HG03175 (cell line): ENCODE results near the gene CENPL.
"Not testable (repeated sequence)": the region's sequence is repeated elsewhere in the genome, so short reads cannot be mapped to it uniquely, and the experiment has no call there.

Experiments used
- ATAC-seq: cut with Tn5 transposase; IDR thresholded peaks from one replicate; pipeline ENCODE4 v1.9.1; 2021; ENCODE audit warnings: mild to moderate bottlenecking, moderate library complexity; ENCODE audit not compliant: unreplicated experiment

CENPL gene

DNA sequence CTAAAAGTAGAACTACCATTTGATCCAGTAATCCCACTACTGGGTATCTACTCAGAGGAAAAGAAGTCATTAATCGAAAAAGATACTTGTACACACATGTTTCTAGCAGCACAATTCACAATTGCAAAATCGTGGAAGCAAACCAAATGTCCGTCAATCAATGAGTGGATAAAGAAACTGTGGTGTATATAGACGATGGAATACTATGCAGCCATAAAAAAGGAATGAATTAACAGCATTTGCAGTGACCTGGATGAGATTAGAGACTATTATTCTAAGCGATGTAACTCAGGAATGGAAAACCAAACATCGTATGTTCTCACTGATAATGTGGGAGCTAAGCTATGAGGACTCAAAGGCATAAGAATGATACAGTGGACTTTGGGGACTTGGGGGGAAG is 60.4 kb downstream of the CENPL start:
- not testable (repeated sequence) for ATAC-seq

DNA sequence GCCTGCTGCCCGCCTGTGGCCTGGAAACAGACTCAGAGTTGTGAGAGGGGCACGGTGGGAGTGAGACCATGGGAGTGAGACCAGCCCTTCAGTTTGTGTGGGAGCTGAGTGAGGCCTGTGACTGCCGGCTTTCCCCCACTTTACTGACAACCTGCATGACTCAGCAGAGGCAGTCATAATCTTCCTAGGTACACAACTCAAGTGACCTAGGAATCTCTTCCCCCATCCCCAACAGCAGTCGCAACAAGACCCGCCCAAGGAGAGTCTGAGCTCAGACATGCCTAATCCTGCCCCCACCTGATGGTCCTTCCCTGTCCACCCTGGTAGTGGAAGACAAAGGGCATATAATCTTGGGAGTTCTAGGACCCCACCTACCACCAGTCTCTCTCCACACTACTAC is 65.7 kb downstream of the CENPL start:
- no peak for ATAC-seq

DNA sequence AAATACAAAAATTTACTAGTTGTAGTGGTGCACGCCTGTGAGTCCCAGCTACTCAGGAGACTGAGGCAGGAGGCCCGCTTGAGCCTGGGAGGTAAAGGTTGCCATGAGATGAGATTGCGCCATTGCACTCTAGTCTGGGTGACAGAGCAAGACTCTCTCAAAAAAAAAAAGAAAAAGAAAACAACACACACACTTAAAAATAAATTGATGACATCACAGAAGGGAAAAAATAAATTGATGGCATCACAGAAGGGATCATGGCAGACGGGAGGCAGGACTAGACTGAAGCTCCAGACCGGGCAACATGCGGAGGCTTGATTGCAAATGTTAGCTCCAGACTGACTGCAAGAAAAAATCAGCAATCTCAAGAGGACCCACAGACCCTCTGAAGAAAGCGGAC is 66.6 kb downstream of the CENPL start:
- no peak for ATAC-seq

DNA sequence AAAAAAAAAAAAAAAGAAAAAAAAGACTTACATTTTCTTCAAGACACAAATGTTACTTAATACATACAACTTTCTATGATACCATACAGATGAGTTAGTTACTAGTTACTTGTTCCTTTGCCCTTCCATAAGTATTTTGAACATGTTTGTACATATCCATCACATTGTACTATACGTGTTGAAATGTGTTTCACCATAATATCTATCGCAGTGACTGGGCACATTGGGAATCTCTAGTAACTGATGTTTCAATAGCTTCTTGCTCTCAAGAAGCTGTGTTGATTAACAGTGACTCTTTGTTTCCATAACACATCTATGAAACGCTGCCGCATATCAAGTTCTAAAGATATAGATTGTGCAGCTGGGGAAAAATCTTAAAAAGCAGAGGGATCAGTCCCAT is 67.0 kb downstream of the CENPL start:
- ATAC-seq: no peak

DNA sequence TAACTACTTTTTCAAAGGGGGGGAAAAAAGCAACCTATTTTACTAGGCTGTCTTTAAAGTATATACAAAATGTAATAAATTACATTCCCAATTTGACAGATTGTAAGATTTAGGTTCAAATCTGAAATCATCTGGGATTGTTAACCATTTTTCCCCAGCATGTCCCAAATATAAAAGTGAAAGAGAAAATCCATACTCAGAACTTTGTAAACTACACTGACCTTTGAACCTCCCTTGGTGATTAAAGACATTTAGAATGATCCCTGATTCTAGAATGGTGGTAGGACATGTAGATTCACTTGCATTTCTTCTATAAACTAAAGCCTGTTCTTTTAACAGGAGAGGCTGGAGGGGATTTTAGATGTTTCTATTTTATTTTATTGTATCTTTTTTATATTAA is 70.9 kb downstream of the CENPL start:
- no peak for ATAC-seq
